ENCODE data around the gene C1QTNF7. TPM values are rescaled to one million over a fixed set of nuclear protein-coding genes. Genes with fewer than 3 reads are reported as not detected.

The C1QTNF7 gene
- total RNA-seq, 1 experiment from 2014 or later, result not detected

DNA sequence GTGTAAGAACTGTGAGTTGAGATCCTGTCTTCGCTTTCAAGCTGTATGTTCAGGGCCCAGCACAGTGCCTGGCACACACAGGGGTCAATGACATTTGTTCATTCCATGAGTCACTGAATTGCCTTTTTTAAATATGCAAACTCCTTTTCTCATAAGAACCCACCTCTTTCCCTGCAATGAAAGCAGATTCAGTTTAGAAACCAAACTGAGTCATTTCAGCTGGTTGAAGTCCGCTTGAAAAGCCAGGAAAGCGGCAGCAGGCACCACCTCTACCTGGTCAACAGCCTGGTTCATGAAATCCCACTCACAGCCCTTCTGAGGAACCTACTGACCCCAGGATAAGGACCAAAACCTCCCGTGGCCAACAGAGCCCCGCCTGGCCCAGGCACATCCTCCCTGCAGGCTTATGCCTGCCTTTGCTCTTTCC, 4.5 kb upstream of the C1QTNF7 start:
- Histone ChIP-seq H3K27ac (ENCODE audit: low read length) (no peak overlapping the region), H3K4me2 (ENCODE audit: low read length) (no peak overlapping the region), H3K4me1 (ENCODE audit: insufficient read depth, low read length) (no peaks in the 10 kb centered on the region), H3K9me3 (ENCODE audit: low read length) (no peaks in the 10 kb centered on the region), H4K20me1 (ENCODE audit: low read length) (no peaks in the 10 kb centered on the region), H3K79me2 (ENCODE audit: low read length) (no peaks in the 10 kb centered on the region), H3F3A (ENCODE audit: low read length, unreplicated experiment) (no peaks in the 10 kb centered on the region), H2AFZ (ENCODE audit: low read length) (no peak overlapping the region), H3K9me2 (replicated peaks; ENCODE audit: low read length) (no peaks in the 10 kb centered on the region), H3K36me3 (ENCODE audit: low read depth, low read length) (no peaks in the 10 kb centered on the region), H3K9ac (ENCODE audit: low read length) (no peak overlapping the region), H3K4me3 (ENCODE audit: low read length) (no peak overlapping the region), H3K27me3 (ENCODE audit: low read length) (peaks cover 4% of the 10 kb centered on the region; the same call in 1 of the 2 replicates)
- DNase-seq, result no peak
- no peak for ATAC-seq
- POLR2A ChIA-PET (ENCODE audit: unreplicated experiment), result no interaction called here
- no peak for TF ChIP-seq EZH2 (IDR thresholded peaks at IDR 0.05; ENCODE audit: low read length, unreplicated experiment)
- TF ChIP-seq CTCF (conservative IDR thresholded peaks at IDR 0.05; ENCODE audit: low read depth, low read length), result no peak
- TF ChIP-seq EZH2phosphoT487 (IDR thresholded peaks at IDR 0.05; ENCODE audit: borderline replicate concordance, low read length), result no peak
- CTCF ChIA-PET, result no interaction called here
- intact Hi-C loops (cut with micrococcal nuclease), result no loop called here
- BruUV-seq (replicated peaks), result no TSS peak

- intact Hi-C loops (cut with micrococcal nuclease), result no loop called here
- no TSS peak for BruUV-seq (replicated peaks)
- 0 out of 2 replicates have a peak, but pooled peaks cover 4% of the 10 kb centered on the region for H3K27me3 ChIP-seq (ENCODE audit: low read length)
- H3K9me3 ChIP-seq (ENCODE audit: low read length), result no peaks in the 10 kb centered on the region
- no peak overlapping the region for H3K9ac ChIP-seq (ENCODE audit: low read length)
- no peak for TF ChIP-seq EZH2phosphoT487 (IDR thresholded peaks at IDR 0.05; ENCODE audit: borderline replicate concordance, low read length)
- no peak for TF ChIP-seq EZH2 (IDR thresholded peaks at IDR 0.05; ENCODE audit: low read length, unreplicated experiment)
- no peak for TF ChIP-seq CTCF (conservative IDR thresholded peaks at IDR 0.05; ENCODE audit: low read depth, low read length)
- no peak overlapping the region for H3K4me3 ChIP-seq (ENCODE audit: low read length)
- no peaks in the 10 kb centered on the region for H4K20me1 ChIP-seq (ENCODE audit: low read length)
- H3K4me1 ChIP-seq (ENCODE audit: insufficient read depth, low read length), result no peaks in the 10 kb centered on the region
- no peaks in the 10 kb centered on the region for H3K9me2 ChIP-seq (replicated peaks; ENCODE audit: low read length)
- no peak overlapping the region for H3K27ac ChIP-seq (ENCODE audit: low read length)
- POLR2A ChIA-PET (ENCODE audit: unreplicated experiment), result no interaction called here
- H3K79me2 ChIP-seq (ENCODE audit: low read length), result no peaks in the 10 kb centered on the region
- no peaks in the 10 kb centered on the region for H3K36me3 ChIP-seq (ENCODE audit: low read depth, low read length)
- no peak overlapping the region for H3K4me2 ChIP-seq (ENCODE audit: low read length)
- DNase-seq (no peak), ATAC-seq (no peak)
- CTCF ChIA-PET, result no interaction called here
- H2AFZ ChIP-seq (ENCODE audit: low read length), result no peak overlapping the region
- no peaks in the 10 kb centered on the region for H3F3A ChIP-seq (ENCODE audit: low read length, unreplicated experiment)
Measured at GRCh38 chr4:15425520-15425919, 2.3 kb upstream of the C1QTNF7 start.

GRCh38 chr4:15427161-15427560, 672 bp upstream of the C1QTNF7 start:
- H4K20me1 ChIP-seq (ENCODE audit: low read length), result no peaks in the 10 kb centered on the region
- POLR2A ChIA-PET (ENCODE audit: unreplicated experiment), result no interaction called here
- ATAC-seq, result no peak
- no peaks in the 10 kb centered on the region for H3K79me2 ChIP-seq (ENCODE audit: low read length)
- H3K27ac ChIP-seq (ENCODE audit: low read length), result no peak overlapping the region
- no peak overlapping the region for H3K9ac ChIP-seq (ENCODE audit: low read length)
- 0 out of 2 replicates have a peak, but pooled peaks cover 4% of the 10 kb centered on the region for H3K27me3 ChIP-seq (ENCODE audit: low read length)
- DNase-seq, result no peak
- CTCF ChIA-PET, result no interaction called here
- BruUV-seq (replicated peaks), result no TSS peak
- H3F3A ChIP-seq (ENCODE audit: low read length, unreplicated experiment), result no peaks in the 10 kb centered on the region
- no peaks in the 10 kb centered on the region for H3K36me3 ChIP-seq (ENCODE audit: low read depth, low read length)
- TF ChIP-seq EZH2phosphoT487 (IDR thresholded peaks at IDR 0.05; ENCODE audit: borderline replicate concordance, low read length), result no peak
- TF ChIP-seq EZH2 (IDR thresholded peaks at IDR 0.05; ENCODE audit: low read length, unreplicated experiment), result no peak
- TF ChIP-seq CTCF (conservative IDR thresholded peaks at IDR 0.05; ENCODE audit: low read depth, low read length), result no peak
- no peak overlapping the region for H3K4me3 ChIP-seq (ENCODE audit: low read length)
- no peaks in the 10 kb centered on the region for H3K9me2 ChIP-seq (replicated peaks; ENCODE audit: low read length)
- no peak overlapping the region for H3K4me2 ChIP-seq (ENCODE audit: low read length)
- intact Hi-C loops (cut with micrococcal nuclease), result no loop called here
- H2AFZ ChIP-seq (ENCODE audit: low read length), result no peak overlapping the region
- H3K4me1 ChIP-seq (ENCODE audit: insufficient read depth, low read length), result no peaks in the 10 kb centered on the region
- no peaks in the 10 kb centered on the region for H3K9me3 ChIP-seq (ENCODE audit: low read length)

All from PC-3 (cell line).